Fibroblast of villous mesenchyme (primary cell): ENCODE results near the gene OR5AK2. TPM values are rescaled to one million over a fixed set of nuclear protein-coding genes. Genes with fewer than 3 reads are reported as not detected.
"Not testable (repeated sequence)": the region's sequence is repeated elsewhere in the genome, so short reads cannot be mapped to it uniquely, and the experiment has no call there.

Source experiments
- DNase-seq: peaks from one replicate; pipeline ENCODE4 v3.0.0-alpha.2; 2010; ENCODE audit warnings: low read depth
- H3K4me3 ChIP-seq: 2 replicates; pipeline ENCODE4 v1.5.1; 2011; ENCODE audit warnings: low read depth, mild to moderate bottlenecking, low read length
- total RNA-seq: library from RNA; depleted of rRNA; stranded (reverse); fragments of >200 nt; gene quantifications from 2 replicates; pipeline ENCODE4 v1.2.3, GENCODE V29; 2012
- TF ChIP-seq, protein P1 (sequence below): IDR thresholded peaks from 2 replicates; pipeline ENCODE4 v1.5.1; 2012; ENCODE audit warnings: low read depth, mild to moderate bottlenecking, low read length; ENCODE audit not compliant: insufficient read depth

Gene OR5AK2
- not detected in 2 replicates for total RNA-seq

DNA sequence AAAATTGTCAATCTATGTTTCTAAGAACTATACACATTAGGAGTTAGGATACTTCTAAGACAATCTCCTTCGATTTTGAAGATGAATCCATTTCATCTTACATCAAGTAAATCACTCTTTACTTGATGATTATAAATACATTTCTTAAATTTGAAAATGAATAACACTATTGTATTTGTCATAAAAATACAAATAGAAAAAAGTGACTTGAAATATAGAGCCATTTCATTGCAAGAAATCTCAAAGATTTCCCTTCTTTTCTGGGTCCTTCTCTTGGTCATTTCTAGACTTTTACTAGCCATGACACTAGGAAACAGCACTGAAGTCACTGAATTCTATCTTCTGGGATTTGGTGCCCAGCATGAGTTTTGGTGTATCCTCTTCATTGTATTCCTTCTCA, at the start of gene OR5AK2:
Gene OR5AK2 (plus strand): TSS at position 301 of the 400 bp plus-strand sequence. CDS start 0 bp downstream, at position 301.
- TF ChIP-seq, protein P1, sequence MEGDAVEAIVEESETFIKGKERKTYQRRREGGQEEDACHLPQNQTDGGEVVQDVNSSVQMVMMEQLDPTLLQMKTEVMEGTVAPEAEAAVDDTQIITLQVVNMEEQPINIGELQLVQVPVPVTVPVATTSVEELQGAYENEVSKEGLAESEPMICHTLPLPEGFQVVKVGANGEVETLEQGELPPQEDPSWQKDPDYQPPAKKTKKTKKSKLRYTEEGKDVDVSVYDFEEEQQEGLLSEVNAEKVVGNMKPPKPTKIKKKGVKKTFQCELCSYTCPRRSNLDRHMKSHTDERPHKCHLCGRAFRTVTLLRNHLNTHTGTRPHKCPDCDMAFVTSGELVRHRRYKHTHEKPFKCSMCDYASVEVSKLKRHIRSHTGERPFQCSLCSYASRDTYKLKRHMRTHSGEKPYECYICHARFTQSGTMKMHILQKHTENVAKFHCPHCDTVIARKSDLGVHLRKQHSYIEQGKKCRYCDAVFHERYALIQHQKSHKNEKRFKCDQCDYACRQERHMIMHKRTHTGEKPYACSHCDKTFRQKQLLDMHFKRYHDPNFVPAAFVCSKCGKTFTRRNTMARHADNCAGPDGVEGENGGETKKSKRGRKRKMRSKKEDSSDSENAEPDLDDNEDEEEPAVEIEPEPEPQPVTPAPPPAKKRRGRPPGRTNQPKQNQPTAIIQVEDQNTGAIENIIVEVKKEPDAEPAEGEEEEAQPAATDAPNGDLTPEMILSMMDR, result no peak
- no peak within 1 kb of the TSS for H3K4me3 ChIP-seq
- no peak for DNase-seq

- not testable (repeated sequence) for DNase-seq, H3K4me3 ChIP-seq
Observed at GRCh38 chr11:56945526-56945925, 43.2 kb upstream of the OR5AK2 start.

- DNase-seq, result no peak
- TF ChIP-seq, protein P1, result no peak
- no peak overlapping the region for H3K4me3 ChIP-seq
Observed at GRCh38 chr11:56948991-56949515, 39.7 kb upstream of the OR5AK2 start.

- no peak for DNase-seq
- TF ChIP-seq, protein P1, result no peak
Observed at GRCh38 chr11:56950510-56950909, 38.2 kb upstream of the OR5AK2 start.

GRCh38 chr11:56953907-56954306, 34.8 kb upstream of the OR5AK2 start:
- H3K4me3 ChIP-seq, result not testable (repeated sequence)

More at GRCh38 chr11:56950510-56950909, 38.2 kb upstream of the OR5AK2 start:
- H3K4me3 ChIP-seq, result no peak overlapping the region

DNA sequence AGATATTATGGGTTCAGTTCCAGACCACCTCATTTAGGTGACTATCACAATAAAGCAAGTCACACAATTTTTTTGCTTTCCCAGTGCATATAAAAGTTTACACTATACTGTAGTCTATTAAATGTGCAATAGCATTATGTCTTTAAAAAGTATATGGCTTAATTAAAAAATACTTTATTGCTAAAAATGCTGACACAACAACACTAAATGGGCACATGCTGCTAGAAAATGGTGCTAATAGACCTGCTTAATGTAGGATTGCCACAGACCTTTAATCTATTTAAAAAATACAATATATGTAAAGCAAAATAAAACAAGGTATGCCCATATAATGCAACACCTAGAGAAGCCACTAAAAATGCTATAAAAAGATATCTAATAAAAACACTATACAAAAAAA, 27.1 kb upstream of the OR5AK2 start:
- TF ChIP-seq, protein P1, result no peak
- H3K4me3 ChIP-seq, result no peak overlapping the region
- DNase-seq, result no peak

More at GRCh38 chr11:56953907-56954306, 34.8 kb upstream of the OR5AK2 start:
- not testable (repeated sequence) for DNase-seq

DNA sequence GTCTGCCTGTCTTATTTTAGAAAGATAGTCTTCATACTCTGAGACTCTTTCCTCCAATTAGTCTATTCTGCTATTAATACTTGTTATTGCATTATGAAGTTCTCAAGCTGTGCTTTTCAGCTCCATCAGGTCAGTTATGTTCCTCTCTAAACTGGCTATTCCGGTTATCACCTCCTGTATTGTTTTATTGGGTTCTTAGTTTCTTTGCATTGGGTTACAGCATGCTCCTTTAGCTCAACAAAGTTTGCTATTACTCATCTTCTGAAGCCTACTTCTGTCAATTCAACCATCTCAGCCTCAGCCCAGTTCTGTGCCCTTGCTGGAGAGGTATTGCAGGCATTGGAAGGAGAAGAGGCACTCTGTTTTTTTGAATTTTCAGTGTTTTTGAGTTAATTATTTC, 21.0 kb upstream of the OR5AK2 start:
- TF ChIP-seq, protein P1, result no peak
- no peak for DNase-seq
- no peak overlapping the region for H3K4me3 ChIP-seq

DNA sequence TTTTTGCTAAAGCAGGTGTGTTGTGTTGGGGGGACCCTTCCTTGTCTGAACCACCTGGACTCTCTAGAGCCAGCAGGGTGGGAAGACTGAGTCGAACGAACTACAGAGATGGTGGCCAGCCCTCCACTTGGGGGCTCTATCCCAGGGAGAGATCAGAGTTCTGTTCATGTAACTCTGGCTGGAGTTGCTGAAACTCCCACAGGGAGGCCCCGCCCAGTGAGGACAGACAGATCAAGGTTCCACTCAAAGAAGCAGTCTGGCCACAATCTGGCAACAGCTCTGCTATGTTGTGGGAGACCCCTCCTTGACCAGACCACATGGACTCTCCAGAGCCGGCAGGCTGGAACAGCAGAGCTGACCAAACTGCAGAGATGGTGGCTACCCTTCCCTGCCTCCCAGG, 20.2 kb upstream of the OR5AK2 start:
- no peak for DNase-seq
- TF ChIP-seq, protein P1, result no peak
- no peak overlapping the region for H3K4me3 ChIP-seq
